HG03196 (cell line): ENCODE data around the gene AP1M2.
"Not testable (repeated sequence)": the region's sequence is repeated elsewhere in the genome, so short reads cannot be mapped to it uniquely, and the experiment has no call there.

Experiments used
- ATAC-seq: cut with Tn5 transposase; IDR thresholded peaks from one replicate; pipeline ENCODE4 v1.9.1; 2021; ENCODE audit not compliant: unreplicated experiment

Gene AP1M2

GRCh38 chr19:10602330-10603083 is 15.4 kb upstream of the AP1M2 start:
- no peak for ATAC-seq

- no peak for ATAC-seq
These were observed 14.9 kb upstream of the AP1M2 start for GRCh38 chr19:10601999-10602329.

- no peak for ATAC-seq
These were observed 13.0 kb upstream of the AP1M2 start for GRCh38 chr19:10600149-10600548.

- ATAC-seq: no peak
These were observed 6.9 kb upstream of the AP1M2 start for GRCh38 chr19:10593820-10594637.

DNA sequence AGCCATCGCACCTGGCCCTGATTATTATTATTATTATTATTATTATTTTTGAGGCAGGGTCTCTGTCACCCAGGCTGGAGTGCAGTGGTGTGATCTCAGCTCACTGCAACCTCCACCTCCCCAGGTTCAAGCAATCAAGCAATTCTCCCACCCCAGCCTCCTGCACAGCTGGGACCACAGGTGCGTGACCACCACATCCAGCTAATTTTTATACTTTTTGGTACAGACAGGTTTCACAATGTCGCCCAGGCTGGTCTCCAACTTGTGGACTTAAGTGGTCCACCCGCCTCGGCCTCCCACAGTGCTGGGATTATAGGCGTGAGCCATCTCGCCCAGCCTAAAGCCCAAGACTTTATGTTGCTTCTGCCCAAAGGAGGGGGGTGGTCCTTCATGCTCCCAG is 6.0 kb upstream of the AP1M2 start:
- ATAC-seq: no peak

DNA sequence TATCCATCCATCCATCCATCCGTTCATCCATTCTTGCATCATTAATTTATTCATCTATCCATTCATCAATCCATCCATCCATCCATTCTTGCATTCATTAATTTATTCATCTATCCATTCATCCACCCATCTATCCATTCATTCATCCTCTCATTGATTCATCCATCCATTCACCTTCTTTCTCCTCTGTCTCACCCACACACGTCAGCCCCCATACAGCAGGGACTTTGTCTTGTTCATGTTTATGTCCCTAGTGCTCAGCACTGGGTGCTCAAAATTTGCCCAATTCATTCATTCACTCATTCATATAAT is 683 bp upstream of the AP1M2 start:
- ATAC-seq: no peak

- no peak for ATAC-seq
These were observed 716 bp downstream of the AP1M2 start for GRCh38 chr19:10586396-10586795.

DNA sequence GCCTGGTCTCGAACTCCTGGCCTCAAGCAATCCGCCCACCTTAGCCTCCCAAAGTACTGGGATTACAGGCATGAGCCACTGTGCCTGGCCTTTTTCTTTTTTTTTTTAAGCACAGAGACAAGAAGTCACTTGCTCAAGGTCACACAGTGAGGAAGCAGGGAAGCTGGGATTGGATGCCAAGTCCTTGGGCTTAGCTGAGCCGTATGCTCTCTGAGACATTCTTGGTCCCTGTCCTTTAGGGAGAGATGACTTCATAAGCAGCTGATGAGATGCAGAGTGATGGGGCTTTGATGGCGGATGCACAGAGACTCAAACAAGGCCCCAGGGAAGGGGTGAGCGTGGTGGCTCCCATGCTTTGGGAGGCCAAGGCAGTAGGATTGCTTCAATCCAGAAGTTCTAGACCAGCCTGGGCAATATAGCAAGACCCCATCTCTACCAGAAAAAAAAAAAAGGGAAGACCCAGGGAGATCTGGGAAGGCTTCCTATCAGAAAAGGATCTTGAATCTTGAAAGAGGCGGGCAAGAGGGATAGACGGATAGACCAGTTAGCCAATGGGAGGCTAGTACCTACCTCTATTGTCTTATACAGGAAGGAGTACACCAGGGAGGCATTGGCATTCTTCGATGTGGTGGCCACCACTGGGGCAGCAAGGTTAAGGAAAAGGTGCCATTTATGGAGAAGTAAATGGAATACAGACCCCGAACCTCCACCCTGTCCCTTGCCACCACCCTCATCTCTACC is 3.9 kb downstream of the AP1M2 start:
- ATAC-seq: no peak

GRCh38 chr19:10582091-10582490 is 5.0 kb downstream of the AP1M2 start:
- ATAC-seq: no peak

GRCh38 chr19:10580979-10581631 is 6.0 kb downstream of the AP1M2 start:
- no peak for ATAC-seq

GRCh38 chr19:10577951-10578350 is 9.2 kb downstream of the AP1M2 start:
- no peak for ATAC-seq

- no peak for ATAC-seq
These were observed 11.9 kb downstream of the AP1M2 start for GRCh38 chr19:10575011-10575716.

DNA sequence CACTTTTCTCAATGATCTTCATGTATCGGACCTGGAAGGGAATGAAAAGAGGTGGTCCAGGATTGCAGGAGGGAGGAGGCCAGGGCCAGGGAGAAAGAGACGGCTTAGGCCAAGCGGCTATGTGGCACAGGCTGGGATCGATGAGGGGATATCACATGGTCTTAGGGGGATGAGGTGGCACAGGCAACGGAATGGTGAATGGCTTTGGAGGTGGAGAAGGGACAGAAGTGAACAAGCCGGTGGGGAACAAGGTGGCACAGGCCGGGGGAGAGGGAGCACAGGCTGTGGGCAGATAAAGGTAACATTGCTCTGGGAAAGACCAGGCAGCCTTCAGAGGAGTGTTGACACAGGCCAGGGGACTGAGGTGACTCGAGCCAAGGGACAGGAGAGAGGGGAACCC is 12.7 kb downstream of the AP1M2 start:
- no peak for ATAC-seq

DNA sequence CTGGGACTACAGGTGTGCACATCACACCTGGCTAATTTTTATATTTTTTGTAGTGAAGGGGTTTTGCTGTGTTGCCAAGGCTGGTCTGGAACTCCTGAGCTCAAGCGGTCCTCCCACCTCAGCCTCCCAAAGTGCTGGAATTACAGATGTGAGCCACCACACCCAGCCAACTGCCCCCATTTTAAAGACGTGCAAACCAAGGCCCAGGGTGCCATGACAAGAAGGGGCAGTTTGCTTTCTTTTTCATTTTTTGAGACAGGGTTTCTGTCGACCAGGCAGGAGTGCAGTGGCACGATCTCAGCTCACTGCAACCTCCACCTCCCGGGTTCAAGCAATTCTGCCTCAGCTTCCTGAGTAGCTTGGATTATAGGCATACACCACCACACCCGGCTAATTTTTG is 13.3 kb downstream of the AP1M2 start:
- ATAC-seq: not testable (repeated sequence)

DNA sequence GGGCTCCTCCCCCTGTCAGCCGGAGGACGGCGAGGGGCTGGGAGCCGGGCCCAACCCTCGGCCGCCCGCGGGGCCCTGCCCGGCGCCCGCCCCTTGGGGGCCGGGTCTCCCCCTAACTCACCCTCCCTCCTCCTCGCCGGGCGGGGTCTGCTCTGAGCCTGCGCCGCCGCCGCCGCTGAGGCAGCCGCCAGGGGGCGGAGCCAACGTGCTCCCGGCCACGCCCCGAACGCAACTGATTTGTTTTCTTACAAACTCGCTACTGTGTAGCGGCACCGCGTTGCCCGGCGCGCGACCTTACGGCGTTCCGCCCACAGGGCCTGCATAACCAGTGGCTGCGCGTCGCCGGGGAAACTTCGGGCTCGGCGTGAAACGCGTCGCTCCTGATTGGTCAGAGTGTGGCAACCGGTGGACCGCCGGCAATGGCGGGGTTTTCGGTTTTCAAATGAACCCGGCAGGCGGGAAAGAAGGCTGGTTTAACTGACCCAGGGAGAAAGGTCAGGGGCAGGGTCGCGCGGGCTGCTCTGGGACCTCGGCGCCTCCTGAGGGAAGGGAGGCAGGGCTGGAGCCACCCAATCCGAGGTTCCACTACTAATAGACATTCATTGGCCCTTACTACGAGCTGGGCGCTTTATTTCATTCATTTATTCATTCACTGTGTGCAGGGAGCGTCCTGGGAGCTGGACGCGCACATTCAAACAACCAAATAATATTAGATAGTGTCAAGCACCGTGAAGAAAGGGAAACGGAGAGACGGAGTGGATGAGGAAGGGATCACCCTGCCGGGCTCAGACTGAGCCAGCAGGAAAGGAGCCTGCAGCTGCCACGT is 18.1 kb downstream of the AP1M2 start, which contains the start of gene CDKN2D:
CDKN2D (minus strand) TSS at position 154 of the 826 bp plus-strand sequence. CDS start 326 bp downstream, outside the sequence.
- peak; percentile 62 for ATAC-seq

GRCh38 chr19:10568062-10568825 is 18.9 kb downstream of the AP1M2 start:
- ATAC-seq: peak; percentile 1

DNA sequence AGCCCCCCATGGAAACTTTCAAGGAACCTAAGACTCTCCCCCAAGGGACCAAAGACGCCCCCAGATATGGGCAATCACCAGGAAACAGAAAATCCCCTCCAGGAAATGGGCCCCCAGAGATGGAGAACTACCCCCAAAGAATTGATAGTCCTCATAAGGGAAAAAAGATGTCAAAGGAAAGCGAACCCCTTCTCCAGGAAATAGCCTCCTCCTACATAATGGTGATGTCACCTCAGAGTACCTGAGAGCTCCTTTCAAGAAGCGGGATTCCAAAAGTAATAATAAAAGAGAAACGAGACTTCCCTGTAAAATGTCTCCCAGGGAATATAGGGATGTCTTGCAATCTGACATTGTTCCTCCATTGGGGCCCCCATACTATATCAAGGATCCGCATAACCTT is 19.5 kb downstream of the AP1M2 start:
- ATAC-seq: no peak

DNA sequence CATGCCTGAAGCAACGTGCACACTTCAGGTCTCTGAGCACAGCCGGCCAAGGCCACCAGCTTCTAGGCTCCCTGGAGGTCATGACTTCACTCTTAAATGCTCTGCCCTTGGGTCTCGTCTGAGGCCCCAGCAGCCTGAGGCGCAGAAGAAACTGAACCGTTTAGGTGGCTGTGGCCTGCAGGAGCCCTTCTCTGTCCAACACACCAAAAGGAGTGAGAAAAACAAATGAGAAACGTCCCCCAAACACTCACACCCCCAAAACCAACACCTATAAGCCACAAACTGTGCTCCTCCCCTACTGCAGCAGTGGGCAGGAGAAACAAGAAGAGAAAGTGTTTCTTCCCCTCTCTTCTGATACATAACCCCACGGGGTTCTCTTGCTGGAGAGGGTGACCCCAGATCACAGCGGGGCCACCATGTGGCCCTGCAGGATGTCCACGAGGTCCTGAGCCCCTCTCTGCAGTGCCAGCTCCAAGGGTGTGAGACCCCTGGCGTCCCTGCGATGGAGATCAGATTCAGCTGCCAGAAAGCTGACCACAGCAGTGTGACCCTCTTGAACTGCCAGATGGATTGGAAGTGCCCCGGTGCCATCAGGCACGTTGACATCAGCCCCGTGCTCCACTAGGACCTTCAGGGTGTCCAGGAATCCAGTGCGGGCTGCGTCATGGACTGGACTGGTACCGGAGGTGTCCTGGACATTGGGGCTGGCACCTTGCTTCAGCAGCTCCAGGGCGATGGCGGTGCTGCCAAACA is 20.3 kb downstream of the AP1M2 start:
- ATAC-seq: no peak

DNA sequence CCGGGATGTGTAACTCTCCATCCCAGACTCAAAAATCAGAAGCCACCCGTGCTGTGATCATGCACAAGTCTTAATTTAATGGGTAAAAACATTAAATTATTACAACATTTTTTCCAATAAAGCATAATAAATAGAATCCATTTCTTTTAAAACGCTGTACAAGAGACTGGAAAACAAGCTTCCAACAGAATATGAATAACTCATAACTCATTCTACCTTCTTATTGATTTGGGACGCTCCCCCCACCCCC is 20.8 kb downstream of the AP1M2 start:
- no peak for ATAC-seq
